HL-60 (cell line): ENCODE data around the gene FLACC1.
"Not testable (repeated sequence)": the region's sequence is repeated elsewhere in the genome, so short reads cannot be mapped to it uniquely, and the experiment has no call there.

ENCODE experiments used
- DNase-seq, 2 experiments: peaks; one replicate each; pipeline ENCODE4 v3.0.0-alpha.2; 2010 to 2020; ENCODE audit warnings: low read depth in 1 of 2, low spot score in 1 of 2
- H3K27ac ChIP-seq: fragments of 250-450 bp; sonication (Bioruptor Pico); replicated peaks from 2 replicates; pipeline ENCODE4 v1.5.1; 2020; ENCODE audit warnings: mild to moderate bottlenecking, moderate library complexity
- H3K27me3 ChIP-seq: fragments of 250-450 bp; sonication (Bioruptor Pico); 2 replicates; pipeline ENCODE4 v1.5.1; 2021; ENCODE audit warnings: mild to moderate bottlenecking, moderate library complexity; ENCODE audit not compliant: insufficient read depth, poor library complexity, severe bottlenecking
- H3K4me3 ChIP-seq: replicated peaks from 2 replicates; pipeline ENCODE4 v1.5.1; 2011; ENCODE audit warnings: mild to moderate bottlenecking, control low read depth, low read length; ENCODE audit not compliant: insufficient read depth
- GABPA ChIP-seq: IDR thresholded peaks from 2 replicates; pipeline ENCODE4 v1.6.1; 2012; ENCODE audit warnings: low read depth
- POLR2AphosphoS5 ChIP-seq: IDR thresholded peaks from 2 replicates; pipeline ENCODE4 v1.6.1; 2012; ENCODE audit warnings: low read depth
- SPI1 ChIP-seq: IDR thresholded peaks from 2 replicates; pipeline ENCODE4 v1.6.1; 2012; ENCODE audit warnings: low read depth, mild to moderate bottlenecking, borderline replicate concordance
- TF ChIP-seq, protein P1 (sequence below): IDR thresholded peaks from one replicate; pipeline ENCODE4 v1.5.1; 2011; ENCODE audit warnings: low read length, control low read depth, inconsistent platforms; ENCODE audit not compliant: insufficient read depth
- TF ChIP-seq, protein P2 (sequence below): IDR thresholded peaks from 2 replicates; pipeline ENCODE4 v1.6.1; 2012; ENCODE audit warnings: low read depth; ENCODE audit not compliant: insufficient replicate concordance

The FLACC1 gene

DNA sequence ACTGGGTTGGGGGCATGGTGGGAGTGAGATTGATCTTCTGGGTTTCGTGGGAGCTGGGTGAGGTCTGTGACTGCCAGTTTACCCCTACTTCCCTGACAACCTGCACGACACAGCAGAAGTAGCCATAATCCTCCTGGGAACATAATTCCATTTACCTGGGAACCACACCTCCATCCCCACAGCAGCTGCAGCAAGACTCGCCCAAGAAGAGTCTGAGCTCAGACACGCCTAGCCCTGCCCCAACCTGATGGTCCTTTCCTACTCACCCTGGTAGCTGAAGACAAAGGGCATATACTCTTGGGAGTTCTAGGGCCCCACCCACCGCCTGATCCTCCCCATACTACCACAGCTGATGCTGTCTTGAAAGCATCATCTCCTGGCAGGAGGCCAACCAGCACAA is 43.8 kb downstream of the FLACC1 start:
- Histone ChIP-seq H3K27me3 (no peaks in the 10 kb centered on the region), H3K4me3 (no peak overlapping the region), H3K27ac (no peak overlapping the region)
- no peak for DNase-seq
- TF ChIP-seq, protein P1, sequence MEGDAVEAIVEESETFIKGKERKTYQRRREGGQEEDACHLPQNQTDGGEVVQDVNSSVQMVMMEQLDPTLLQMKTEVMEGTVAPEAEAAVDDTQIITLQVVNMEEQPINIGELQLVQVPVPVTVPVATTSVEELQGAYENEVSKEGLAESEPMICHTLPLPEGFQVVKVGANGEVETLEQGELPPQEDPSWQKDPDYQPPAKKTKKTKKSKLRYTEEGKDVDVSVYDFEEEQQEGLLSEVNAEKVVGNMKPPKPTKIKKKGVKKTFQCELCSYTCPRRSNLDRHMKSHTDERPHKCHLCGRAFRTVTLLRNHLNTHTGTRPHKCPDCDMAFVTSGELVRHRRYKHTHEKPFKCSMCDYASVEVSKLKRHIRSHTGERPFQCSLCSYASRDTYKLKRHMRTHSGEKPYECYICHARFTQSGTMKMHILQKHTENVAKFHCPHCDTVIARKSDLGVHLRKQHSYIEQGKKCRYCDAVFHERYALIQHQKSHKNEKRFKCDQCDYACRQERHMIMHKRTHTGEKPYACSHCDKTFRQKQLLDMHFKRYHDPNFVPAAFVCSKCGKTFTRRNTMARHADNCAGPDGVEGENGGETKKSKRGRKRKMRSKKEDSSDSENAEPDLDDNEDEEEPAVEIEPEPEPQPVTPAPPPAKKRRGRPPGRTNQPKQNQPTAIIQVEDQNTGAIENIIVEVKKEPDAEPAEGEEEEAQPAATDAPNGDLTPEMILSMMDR, result no peak
- TF ChIP-seq GABPA (no peak), POLR2AphosphoS5 (no peak), SPI1 (no peak)
- TF ChIP-seq, protein P2, sequence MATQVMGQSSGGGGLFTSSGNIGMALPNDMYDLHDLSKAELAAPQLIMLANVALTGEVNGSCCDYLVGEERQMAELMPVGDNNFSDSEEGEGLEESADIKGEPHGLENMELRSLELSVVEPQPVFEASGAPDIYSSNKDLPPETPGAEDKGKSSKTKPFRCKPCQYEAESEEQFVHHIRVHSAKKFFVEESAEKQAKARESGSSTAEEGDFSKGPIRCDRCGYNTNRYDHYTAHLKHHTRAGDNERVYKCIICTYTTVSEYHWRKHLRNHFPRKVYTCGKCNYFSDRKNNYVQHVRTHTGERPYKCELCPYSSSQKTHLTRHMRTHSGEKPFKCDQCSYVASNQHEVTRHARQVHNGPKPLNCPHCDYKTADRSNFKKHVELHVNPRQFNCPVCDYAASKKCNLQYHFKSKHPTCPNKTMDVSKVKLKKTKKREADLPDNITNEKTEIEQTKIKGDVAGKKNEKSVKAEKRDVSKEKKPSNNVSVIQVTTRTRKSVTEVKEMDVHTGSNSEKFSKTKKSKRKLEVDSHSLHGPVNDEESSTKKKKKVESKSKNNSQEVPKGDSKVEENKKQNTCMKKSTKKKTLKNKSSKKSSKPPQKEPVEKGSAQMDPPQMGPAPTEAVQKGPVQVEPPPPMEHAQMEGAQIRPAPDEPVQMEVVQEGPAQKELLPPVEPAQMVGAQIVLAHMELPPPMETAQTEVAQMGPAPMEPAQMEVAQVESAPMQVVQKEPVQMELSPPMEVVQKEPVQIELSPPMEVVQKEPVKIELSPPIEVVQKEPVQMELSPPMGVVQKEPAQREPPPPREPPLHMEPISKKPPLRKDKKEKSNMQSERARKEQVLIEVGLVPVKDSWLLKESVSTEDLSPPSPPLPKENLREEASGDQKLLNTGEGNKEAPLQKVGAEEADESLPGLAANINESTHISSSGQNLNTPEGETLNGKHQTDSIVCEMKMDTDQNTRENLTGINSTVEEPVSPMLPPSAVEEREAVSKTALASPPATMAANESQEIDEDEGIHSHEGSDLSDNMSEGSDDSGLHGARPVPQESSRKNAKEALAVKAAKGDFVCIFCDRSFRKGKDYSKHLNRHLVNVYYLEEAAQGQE, result no peak

DNA sequence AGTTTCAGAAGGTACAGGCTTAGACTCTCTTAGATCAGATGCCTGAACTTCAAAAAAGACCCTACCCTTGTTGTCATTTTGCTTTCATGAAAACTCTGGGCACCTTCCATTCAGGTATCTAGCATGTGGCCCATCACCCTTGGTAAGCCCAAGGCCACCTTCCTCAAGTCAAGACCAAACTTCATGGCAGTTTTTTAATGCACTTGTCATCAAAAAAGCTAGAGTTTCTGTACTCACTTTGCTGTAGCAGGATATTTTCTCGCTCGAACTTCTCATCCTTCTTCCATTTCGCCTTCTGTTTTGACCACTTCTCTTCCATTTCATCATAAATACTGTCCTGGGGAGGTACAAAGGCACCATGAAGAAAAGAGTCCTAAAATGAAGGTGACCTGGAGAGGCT is 48.2 kb downstream of the FLACC1 start:
- DNase-seq, result no peak
- H3K4me3 ChIP-seq, result no peak overlapping the region
- TF ChIP-seq, protein P1, result no peak
- TF ChIP-seq SPI1, result no peak
- TF ChIP-seq POLR2AphosphoS5, result no peak
- TF ChIP-seq, protein P2, result no peak
- TF ChIP-seq GABPA, result no peak
- no peak overlapping the region for H3K27ac ChIP-seq
- no peaks in the 10 kb centered on the region for H3K27me3 ChIP-seq

DNA sequence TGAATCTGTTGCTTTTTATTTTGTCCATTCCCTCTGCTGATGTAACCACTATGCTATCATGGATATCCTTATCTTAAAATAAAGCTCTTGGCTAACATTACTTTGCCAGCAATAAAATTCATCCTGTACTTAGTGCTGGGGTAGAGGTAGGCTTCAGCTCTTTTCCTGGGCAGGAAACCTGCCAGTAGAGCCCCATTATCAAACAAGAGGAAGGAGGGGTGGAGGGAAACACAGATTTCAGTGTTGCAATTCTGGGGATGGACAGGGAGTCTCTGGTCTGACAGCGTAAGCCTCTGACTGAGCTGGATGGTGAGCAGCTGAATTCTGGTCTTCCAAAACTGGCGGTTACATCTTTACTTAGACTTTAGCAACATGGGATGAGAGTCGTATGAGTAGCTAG is 49.3 kb downstream of the FLACC1 start:
- TF ChIP-seq, protein P1, result no peak
- no peak for TF ChIP-seq POLR2AphosphoS5
- no peak for TF ChIP-seq GABPA
- TF ChIP-seq SPI1, result no peak
- TF ChIP-seq, protein P2, result no peak
- Histone ChIP-seq H3K27me3 (no peaks in the 10 kb centered on the region), H3K27ac (no peak overlapping the region), H3K4me3 (no peak overlapping the region)
- no peak for DNase-seq

DNA sequence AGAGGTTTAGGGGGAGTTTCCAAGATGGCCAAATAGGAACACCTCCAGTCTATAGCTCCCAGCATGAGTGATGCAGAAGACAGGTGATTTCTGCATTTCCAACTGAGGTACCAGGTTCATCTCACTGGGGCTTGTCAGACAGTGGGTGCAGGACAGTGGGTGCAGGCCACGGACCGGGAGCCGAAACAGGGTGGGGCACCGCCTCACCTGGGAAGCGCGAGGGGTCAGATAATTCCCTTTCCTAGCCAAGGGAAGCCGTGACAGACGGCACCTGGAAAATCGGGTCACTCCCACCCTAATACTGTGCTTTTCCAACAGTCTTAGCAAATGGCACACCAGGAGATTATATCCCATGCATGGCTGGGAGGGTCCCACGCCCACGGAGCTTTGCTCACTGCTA is 57.2 kb downstream of the FLACC1 start:
- H3K4me3 ChIP-seq, H3K27me3 ChIP-seq, DNase-seq, H3K27ac ChIP-seq: not testable (repeated sequence)
